GM06990 (cell line): ENCODE data around the gene DNAH7.

Source experiments
- DNase-seq: peaks from one replicate; pipeline ENCODE4 v3.0.0-alpha.2; 2011; ENCODE audit not compliant: insufficient read length; ENCODE audit errors: extremely low read depth
- H3K27me3 ChIP-seq: replicated peaks from 2 replicates; pipeline ENCODE4 v1.6.0; 2011; ENCODE audit warnings: low read length; ENCODE audit not compliant: control insufficient read depth, insufficient read depth
- H3K36me3 ChIP-seq: 2 replicates; pipeline ENCODE4 v1.5.1; 2011; ENCODE audit warnings: low read length; ENCODE audit not compliant: control insufficient read depth, insufficient read depth
- H3K4me3 ChIP-seq: replicated peaks from 2 replicates; pipeline ENCODE4 v1.5.1; 2011; ENCODE audit warnings: low read depth, mild to moderate bottlenecking, control low read depth, low read length
- CTCF ChIP-seq: IDR thresholded peaks from 2 replicates; pipeline ENCODE4 v1.5.1; 2011; ENCODE audit warnings: low read length, control low read depth, mild to moderate bottlenecking, inconsistent platforms; ENCODE audit not compliant: insufficient read depth, poor library complexity, severe bottlenecking

The DNAH7 gene

GRCh38 chr2:196086517-196087368, 18.1 kb upstream of the DNAH7 start:
- Histone ChIP-seq H3K36me3 (no peaks in the 10 kb centered on the region), H3K27me3 (no peaks in the 10 kb centered on the region), H3K4me3 (no peak overlapping the region)
- no peak for TF ChIP-seq CTCF
- no peak for DNase-seq

DNA sequence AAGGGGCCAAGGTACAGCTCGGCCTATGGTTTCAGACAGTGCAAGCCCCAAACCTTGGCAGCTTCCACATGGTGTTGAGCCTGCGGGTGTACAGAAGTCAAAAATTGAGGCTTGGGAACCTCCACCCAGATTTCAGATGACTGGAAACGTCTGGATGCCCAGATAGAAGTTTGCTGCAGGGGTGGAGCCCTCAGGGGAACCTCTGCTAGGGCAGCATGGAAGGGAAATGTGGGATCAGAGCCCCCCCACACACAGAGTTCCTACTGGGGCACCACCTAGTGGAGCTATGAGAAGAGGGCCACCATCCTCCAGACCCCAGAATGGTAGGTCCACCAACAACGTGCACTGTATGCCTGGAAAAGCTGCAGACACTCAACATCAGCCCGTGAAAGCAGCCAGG, 15.0 kb upstream of the DNAH7 start:
- H3K4me3 ChIP-seq: no peak overlapping the region
- H3K36me3 ChIP-seq: no peaks in the 10 kb centered on the region
- DNase-seq: no peak
- no peak for TF ChIP-seq CTCF
- H3K27me3 ChIP-seq: no peaks in the 10 kb centered on the region

- no peak overlapping the region for H3K4me3 ChIP-seq
- H3K27me3 ChIP-seq: no peaks in the 10 kb centered on the region
- DNase-seq: no peak
- TF ChIP-seq CTCF: no peak
- H3K36me3 ChIP-seq: no peaks in the 10 kb centered on the region
These were observed 11.9 kb upstream of the DNAH7 start for GRCh38 chr2:196080526-196080925.

- TF ChIP-seq CTCF: no peak
- no peaks in the 10 kb centered on the region for H3K36me3 ChIP-seq
- no peak for DNase-seq
- no peaks in the 10 kb centered on the region for H3K27me3 ChIP-seq
- H3K4me3 ChIP-seq: no peak overlapping the region
These were observed 10.4 kb upstream of the DNAH7 start for GRCh38 chr2:196079052-196079451.

- TF ChIP-seq CTCF: no peak
- H3K4me3 ChIP-seq: no peak overlapping the region
- H3K36me3 ChIP-seq: no peaks in the 10 kb centered on the region
- no peak for DNase-seq
- H3K27me3 ChIP-seq: no peaks in the 10 kb centered on the region
These were observed 9.2 kb upstream of the DNAH7 start for GRCh38 chr2:196077821-196078220.
